ENCODE measurements around the gene PRKN.

DNA sequence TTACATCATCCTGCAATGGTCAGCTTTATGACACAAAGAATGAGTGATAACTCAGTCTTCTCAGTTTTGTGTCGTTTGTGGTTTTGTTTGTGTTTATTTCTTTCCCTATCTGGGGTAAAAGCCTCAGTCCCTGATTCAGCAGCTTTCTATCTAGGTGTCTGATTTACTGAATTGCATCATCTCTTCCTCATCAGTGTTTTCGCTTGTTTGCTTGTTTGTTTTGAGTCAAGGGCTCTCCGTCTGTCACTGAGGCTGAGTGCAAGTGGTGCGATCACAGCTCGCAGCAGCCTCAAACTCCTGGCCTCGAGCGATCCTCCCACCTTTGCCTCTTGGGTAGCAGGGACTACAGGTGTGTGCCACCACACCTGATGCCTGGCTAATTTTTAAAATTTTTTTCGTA is 548.9 kb downstream of the PRKN start:
- TF ChIP-seq EZH2 (optimal IDR thresholded peaks at IDR 0.05; ENCODE audit: low read depth, low read length) (no peak), EZH2phosphoT487 (IDR thresholded peaks at IDR 0.05; ENCODE audit: low read length) (no peak)
- TF ChIP-seq, protein P1, sequence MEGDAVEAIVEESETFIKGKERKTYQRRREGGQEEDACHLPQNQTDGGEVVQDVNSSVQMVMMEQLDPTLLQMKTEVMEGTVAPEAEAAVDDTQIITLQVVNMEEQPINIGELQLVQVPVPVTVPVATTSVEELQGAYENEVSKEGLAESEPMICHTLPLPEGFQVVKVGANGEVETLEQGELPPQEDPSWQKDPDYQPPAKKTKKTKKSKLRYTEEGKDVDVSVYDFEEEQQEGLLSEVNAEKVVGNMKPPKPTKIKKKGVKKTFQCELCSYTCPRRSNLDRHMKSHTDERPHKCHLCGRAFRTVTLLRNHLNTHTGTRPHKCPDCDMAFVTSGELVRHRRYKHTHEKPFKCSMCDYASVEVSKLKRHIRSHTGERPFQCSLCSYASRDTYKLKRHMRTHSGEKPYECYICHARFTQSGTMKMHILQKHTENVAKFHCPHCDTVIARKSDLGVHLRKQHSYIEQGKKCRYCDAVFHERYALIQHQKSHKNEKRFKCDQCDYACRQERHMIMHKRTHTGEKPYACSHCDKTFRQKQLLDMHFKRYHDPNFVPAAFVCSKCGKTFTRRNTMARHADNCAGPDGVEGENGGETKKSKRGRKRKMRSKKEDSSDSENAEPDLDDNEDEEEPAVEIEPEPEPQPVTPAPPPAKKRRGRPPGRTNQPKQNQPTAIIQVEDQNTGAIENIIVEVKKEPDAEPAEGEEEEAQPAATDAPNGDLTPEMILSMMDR (IDR thresholded peaks at IDR 0.05; ENCODE audit: low read length): no peak
